Peyer's patch (tissue), 4 donors: ENCODE measurements around the gene C14orf119.

Source experiments
- POLR2A ChIP-seq, 2 donors: fragments of 450-650 bp; IDR thresholded peaks; one replicate each; pipeline ENCODE4 v1.5.1; 2017; ENCODE audit warnings: antibody characterized with exemption in 2 of 2, mild to moderate bottlenecking in 2 of 2, moderate library complexity in 2 of 2
- TF ChIP-seq, protein P1 (sequence below), 6 experiments: fragments of 450-650 bp in 4 of 6; fragments of 200-600 bp in 2 of 6; sonication (generic) in 1 of 6; IDR thresholded peaks; one replicate each; pipeline ENCODE4 v1.5.1; 2017 to 2019; ENCODE audit warnings: antibody characterized with exemption in 6 of 6, mild to moderate bottlenecking in 3 of 6, moderate library complexity in 1 of 6

DNA sequence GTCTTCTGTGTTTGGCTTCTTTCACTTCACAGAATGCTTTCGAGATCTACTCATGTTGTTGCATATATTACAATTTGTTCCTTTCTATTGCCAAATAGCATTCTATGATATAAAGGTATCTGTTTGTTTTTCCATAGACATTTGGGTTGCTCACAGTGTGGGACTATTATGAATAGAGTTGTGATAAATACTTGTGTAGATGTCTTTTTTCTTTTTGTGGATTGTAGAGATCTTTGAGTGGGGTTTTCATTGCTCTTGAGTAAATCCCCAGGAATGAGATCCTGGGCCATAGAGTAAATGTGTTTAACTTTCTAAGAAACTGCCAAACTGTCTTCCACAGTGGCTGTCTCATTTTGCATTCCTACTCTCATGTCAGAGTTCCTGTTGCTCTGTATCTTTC is 48.6 kb downstream of the C14orf119 start:
- TF ChIP-seq, protein P1, sequence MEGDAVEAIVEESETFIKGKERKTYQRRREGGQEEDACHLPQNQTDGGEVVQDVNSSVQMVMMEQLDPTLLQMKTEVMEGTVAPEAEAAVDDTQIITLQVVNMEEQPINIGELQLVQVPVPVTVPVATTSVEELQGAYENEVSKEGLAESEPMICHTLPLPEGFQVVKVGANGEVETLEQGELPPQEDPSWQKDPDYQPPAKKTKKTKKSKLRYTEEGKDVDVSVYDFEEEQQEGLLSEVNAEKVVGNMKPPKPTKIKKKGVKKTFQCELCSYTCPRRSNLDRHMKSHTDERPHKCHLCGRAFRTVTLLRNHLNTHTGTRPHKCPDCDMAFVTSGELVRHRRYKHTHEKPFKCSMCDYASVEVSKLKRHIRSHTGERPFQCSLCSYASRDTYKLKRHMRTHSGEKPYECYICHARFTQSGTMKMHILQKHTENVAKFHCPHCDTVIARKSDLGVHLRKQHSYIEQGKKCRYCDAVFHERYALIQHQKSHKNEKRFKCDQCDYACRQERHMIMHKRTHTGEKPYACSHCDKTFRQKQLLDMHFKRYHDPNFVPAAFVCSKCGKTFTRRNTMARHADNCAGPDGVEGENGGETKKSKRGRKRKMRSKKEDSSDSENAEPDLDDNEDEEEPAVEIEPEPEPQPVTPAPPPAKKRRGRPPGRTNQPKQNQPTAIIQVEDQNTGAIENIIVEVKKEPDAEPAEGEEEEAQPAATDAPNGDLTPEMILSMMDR (IDR thresholded peaks at IDR 0.05): no peak
- TF ChIP-seq POLR2A (IDR thresholded peaks at IDR 0.05): no peak
